Left hindlimb (tissue), 1 donor: ENCODE data around the gene C4BPB.

Source experiments
- DNase-seq: peaks from one replicate; pipeline ENCODE4 v3.0.0-alpha.2; 2018

C4BPB gene

GRCh38 chr1:207060596-207060995, 28.1 kb upstream of the C4BPB start:
- no peak for DNase-seq

GRCh38 chr1:207062058-207062457, 26.6 kb upstream of the C4BPB start:
- no peak for DNase-seq

GRCh38 chr1:207063014-207063413, 25.6 kb upstream of the C4BPB start:
- no peak for DNase-seq

- DNase-seq: no peak
Observed at GRCh38 chr1:207064561-207064960, 24.1 kb upstream of the C4BPB start.

GRCh38 chr1:207067185-207067584, 21.5 kb upstream of the C4BPB start:
- no peak for DNase-seq

GRCh38 chr1:207067665-207068064, 21.0 kb upstream of the C4BPB start:
- DNase-seq: no peak

- no peak for DNase-seq
Observed at GRCh38 chr1:207069061-207069460, 19.6 kb upstream of the C4BPB start.

- no peak for DNase-seq
Observed at GRCh38 chr1:207069858-207070506, 18.7 kb upstream of the C4BPB start.

GRCh38 chr1:207070811-207071210, 17.8 kb upstream of the C4BPB start:
- no peak for DNase-seq

- DNase-seq: no peak
Observed at GRCh38 chr1:207071426-207071825, 17.2 kb upstream of the C4BPB start.

- DNase-seq: no peak
Observed at GRCh38 chr1:207072233-207072632, 16.4 kb upstream of the C4BPB start.

- no peak for DNase-seq
Observed at GRCh38 chr1:207073906-207074820, 14.5 kb upstream of the C4BPB start.

- DNase-seq: no peak
Observed at GRCh38 chr1:207076181-207076955, 12.3 kb upstream of the C4BPB start.

GRCh38 chr1:207077012-207077411, 11.6 kb upstream of the C4BPB start:
- no peak for DNase-seq

- DNase-seq: no peak
Observed at GRCh38 chr1:207077470-207078377, 10.9 kb upstream of the C4BPB start.

- no peak for DNase-seq
Observed at GRCh38 chr1:207078578-207079132, 10.0 kb upstream of the C4BPB start.

GRCh38 chr1:207079706-207080241, 8.9 kb upstream of the C4BPB start:
- no peak for DNase-seq

GRCh38 chr1:207081088-207081487, 7.6 kb upstream of the C4BPB start:
- DNase-seq: no peak

GRCh38 chr1:207081806-207082205, 6.9 kb upstream of the C4BPB start:
- DNase-seq: no peak

- DNase-seq: no peak
Observed at GRCh38 chr1:207084232-207084631, 4.4 kb upstream of the C4BPB start.

GRCh38 chr1:207084701-207085180, 3.9 kb upstream of the C4BPB start:
- DNase-seq: peak; percentile 50

- DNase-seq: no peak
Observed at GRCh38 chr1:207085887-207086286, 2.8 kb upstream of the C4BPB start.
